ENCODE measurements around the gene KRT81. TPM values are rescaled to one million over a fixed set of nuclear protein-coding genes. Genes with fewer than 3 reads are reported as not detected.

KRT81 gene
- total and polyA plus RNA-seq, 8 donors = 0.12 to 0.26 TPM; not detected in 6

- DNase-seq (peak in 1 of 4 donors; percentile 50), ATAC-seq (peak; percentile 50)
- TF ChIP-seq CTCF (IDR thresholded peaks at IDR 0.05) = no peak
- Histone ChIP-seq H3K27ac (peak overlapping the region in 1 of 2 donors; percentile 62), H3K36me3 (peaks cover 0 to 8% of the 10 kb centered on the region in 2 donors), H3K9me3 (no peaks in the 10 kb centered on the region), H3K4me3 (no peak overlapping the region), H3K4me1 (peaks cover 20 to 31% of the 10 kb centered on the region in 2 donors), H3K27me3 (peaks cover 12 to 43% of the 10 kb centered on the region in 2 donors)
- intact Hi-C loops (cut with DNase I) = no loop called here
Measured at GRCh38 chr12:52246720-52247621, 44.4 kb downstream of the KRT81 start.

GRCh38 chr12:52245962-52246569 lies 45.3 kb downstream of the KRT81 start:
- Histone ChIP-seq H3K27ac (peak overlapping the region in 1 of 2 donors; percentile 62), H3K9me3 (no peaks in the 10 kb centered on the region), H3K4me1 (peaks cover 20 to 31% of the 10 kb centered on the region in 2 donors), H3K4me3 (no peak overlapping the region), H3K36me3 (peaks cover 0 to 8% of the 10 kb centered on the region in 2 donors), H3K27me3 (peaks cover 12 to 34% of the 10 kb centered on the region in 2 donors)
- TF ChIP-seq CTCF (IDR thresholded peaks at IDR 0.05) = no peak
- DNase-seq (no peak), ATAC-seq (no peak)
- intact Hi-C loops (cut with DNase I) = no loop called here

GRCh38 chr12:52245259-52245961 lies 45.9 kb downstream of the KRT81 start:
- ATAC-seq (no peak), DNase-seq (peak in 1 of 4 donors; percentile 77)
- Histone ChIP-seq H3K36me3 (peaks cover 0 to 8% of the 10 kb centered on the region in 2 donors), H3K27me3 (peaks cover 7 to 27% of the 10 kb centered on the region in 2 donors), H3K9me3 (no peaks in the 10 kb centered on the region), H3K27ac (no peak overlapping the region), H3K4me3 (no peak overlapping the region), H3K4me1 (peaks cover 20 to 31% of the 10 kb centered on the region in 2 donors)
- TF ChIP-seq CTCF (IDR thresholded peaks at IDR 0.05) = no peak
- intact Hi-C loops (cut with DNase I) = no loop called here

GRCh38 chr12:52244615-52244994 lies 46.7 kb downstream of the KRT81 start:
- no peak for TF ChIP-seq CTCF (IDR thresholded peaks at IDR 0.05)
- ATAC-seq = no peak

More at GRCh38 chr12:52244615-52244994, 46.7 kb downstream of the KRT81 start:
- peaks cover 0 to 4% of the 10 kb centered on the region in 2 donors for H3K36me3 ChIP-seq
- no peak for DNase-seq
- intact Hi-C loops (cut with DNase I) = no loop called here
- peaks cover 20 to 31% of the 10 kb centered on the region in 2 donors for H3K4me1 ChIP-seq
- no peaks in the 10 kb centered on the region for H3K9me3 ChIP-seq
- H3K27ac ChIP-seq = peak overlapping the region; percentile 62 to 66
- peaks cover 0 to 19% of the 10 kb centered on the region in 2 donors for H3K27me3 ChIP-seq
- H3K4me3 ChIP-seq = no peak overlapping the region
